ENCODE data around the gene LYRM4.

Gene LYRM4

GRCh38 chr6:5231289-5231688 is 29.5 kb downstream of the LYRM4 start:
- Histone ChIP-seq H3K9ac (ENCODE audit: low read length) (no peak overlapping the region), H2AFZ (ENCODE audit: insufficient read depth, low read length, poor library complexity) (no peak overlapping the region), H2BK12ac (ENCODE audit: low read length) (no peak overlapping the region), H3K27ac (ENCODE audit: low read depth, low read length) (no peak overlapping the region), H4K12ac (ENCODE audit: low read depth, low read length) (no peak overlapping the region), H2BK5ac (ENCODE audit: low read depth, low read length, poor library complexity) (no peak overlapping the region), H3K36me3 (ENCODE audit: control insufficient read depth in 1 of 2, insufficient read depth in 2 of 2, low read length in 2 of 2) (peaks cover 0 to 2% of the 10 kb centered on the region in 2 experiments), H3K9me3 (ENCODE audit: insufficient read depth, low read depth, low read length) (no peaks in the 10 kb centered on the region), H3K23ac (ENCODE audit: low read length) (no peak overlapping the region), H3K4me3 (ENCODE audit: low read depth, low read length) (no peak overlapping the region), H3K14ac (ENCODE audit: low read length) (no peak overlapping the region), H4K8ac (ENCODE audit: low read depth, low read length) (no peak overlapping the region), H3K18ac (ENCODE audit: low read length) (no peak overlapping the region), H3K27me3 (ENCODE audit: insufficient read depth, low read length) (no peaks in the 10 kb centered on the region), H4K91ac (ENCODE audit: low read depth, low read length) (no peak overlapping the region), H2BK120ac (ENCODE audit: insufficient read depth, low read length, poor library complexity) (no peak overlapping the region), H3K4me1 (ENCODE audit: control insufficient read depth in 1 of 2, insufficient read depth in 2 of 2, low read length in 2 of 2) (no peaks in the 10 kb centered on the region), H3K4ac (ENCODE audit: low read depth, low read length) (no peak overlapping the region), H3K79me2 (ENCODE audit: control insufficient read depth, insufficient read depth, low read length, poor library complexity) (no peaks in the 10 kb centered on the region), H3K79me1 (ENCODE audit: low read length) (no peaks in the 10 kb centered on the region), H3K4me2 (ENCODE audit: low read length) (no peak overlapping the region), H2AK5ac (ENCODE audit: low read length) (no peak overlapping the region)
- no CpG with 5 or more reads among the region's 2 CpGs for WGBS (ENCODE audit: extremely low coverage, insufficient coverage, insufficient read length)
- DNase-seq, result no peak

DNA sequence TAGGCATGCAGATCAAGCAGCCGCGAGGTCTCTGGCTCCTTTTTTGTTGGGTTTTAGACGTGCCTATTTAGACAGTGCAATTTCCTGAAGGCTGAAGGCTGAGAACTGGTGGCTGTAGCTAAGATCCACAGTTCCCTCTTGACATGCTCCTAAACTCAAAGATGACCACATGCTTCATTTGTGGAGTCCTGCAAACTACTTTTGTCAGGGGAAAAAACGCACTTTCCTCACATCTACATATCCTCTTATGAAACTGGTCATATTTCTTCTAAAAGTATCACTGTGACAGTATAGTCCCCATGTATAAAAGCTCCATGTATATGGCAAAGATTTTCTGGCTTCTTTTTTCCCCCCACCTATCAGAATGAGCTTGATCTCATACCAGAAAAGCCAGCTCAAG is 30.7 kb downstream of the LYRM4 start:
- Histone ChIP-seq H3K9me3 (ENCODE audit: insufficient read depth, low read depth, low read length) (no peaks in the 10 kb centered on the region), H4K8ac (ENCODE audit: low read depth, low read length) (no peak overlapping the region), H2BK120ac (ENCODE audit: insufficient read depth, low read length, poor library complexity) (no peak overlapping the region), H3K27ac (ENCODE audit: low read depth, low read length) (no peak overlapping the region), H3K4me1 (ENCODE audit: control insufficient read depth in 1 of 2, insufficient read depth in 2 of 2, low read length in 2 of 2) (no peaks in the 10 kb centered on the region), H3K36me3 (ENCODE audit: control insufficient read depth in 1 of 2, insufficient read depth in 2 of 2, low read length in 2 of 2) (peaks cover 0 to 2% of the 10 kb centered on the region in 2 experiments), H3K4ac (ENCODE audit: low read depth, low read length) (no peak overlapping the region), H2AFZ (ENCODE audit: insufficient read depth, low read length, poor library complexity) (no peak overlapping the region), H3K18ac (ENCODE audit: low read length) (no peak overlapping the region), H3K79me2 (ENCODE audit: control insufficient read depth, insufficient read depth, low read length, poor library complexity) (no peaks in the 10 kb centered on the region), H2BK5ac (ENCODE audit: low read depth, low read length, poor library complexity) (no peak overlapping the region), H2AK5ac (ENCODE audit: low read length) (no peak overlapping the region), H3K27me3 (ENCODE audit: insufficient read depth, low read length) (no peaks in the 10 kb centered on the region), H3K23ac (ENCODE audit: low read length) (no peak overlapping the region), H3K14ac (ENCODE audit: low read length) (no peak overlapping the region), H4K12ac (ENCODE audit: low read depth, low read length) (no peak overlapping the region), H2BK12ac (ENCODE audit: low read length) (no peak overlapping the region), H4K91ac (ENCODE audit: low read depth, low read length) (no peak overlapping the region), H3K4me3 (ENCODE audit: low read depth, low read length) (no peak overlapping the region), H3K4me2 (ENCODE audit: low read length) (no peak overlapping the region), H3K79me1 (ENCODE audit: low read length) (no peaks in the 10 kb centered on the region), H3K9ac (ENCODE audit: low read length) (no peak overlapping the region)
- WGBS (ENCODE audit: extremely low coverage, insufficient coverage, insufficient read length), result no CpG with 5 or more reads among the region's 4 CpGs
- no peak for DNase-seq

- Histone ChIP-seq H3K27ac (ENCODE audit: low read depth, low read length) (no peak overlapping the region), H4K91ac (ENCODE audit: low read depth, low read length) (no peak overlapping the region), H3K9ac (ENCODE audit: low read length) (no peak overlapping the region), H2BK5ac (ENCODE audit: low read depth, low read length, poor library complexity) (no peak overlapping the region), H2AFZ (ENCODE audit: insufficient read depth, low read length, poor library complexity) (no peak overlapping the region), H3K79me1 (ENCODE audit: low read length) (no peaks in the 10 kb centered on the region), H2AK5ac (ENCODE audit: low read length) (no peak overlapping the region), H3K79me2 (ENCODE audit: control insufficient read depth, insufficient read depth, low read length, poor library complexity) (no peaks in the 10 kb centered on the region), H3K9me3 (ENCODE audit: insufficient read depth, low read depth, low read length) (no peaks in the 10 kb centered on the region), H4K8ac (ENCODE audit: low read depth, low read length) (no peak overlapping the region), H3K36me3 (ENCODE audit: control insufficient read depth in 1 of 2, insufficient read depth in 2 of 2, low read length in 2 of 2) (peaks cover 0 to 2% of the 10 kb centered on the region in 2 experiments), H3K18ac (ENCODE audit: low read length) (no peak overlapping the region), H3K27me3 (ENCODE audit: insufficient read depth, low read length) (no peaks in the 10 kb centered on the region), H2BK120ac (ENCODE audit: insufficient read depth, low read length, poor library complexity) (no peak overlapping the region), H2BK12ac (ENCODE audit: low read length) (no peak overlapping the region), H3K4me2 (ENCODE audit: low read length) (no peak overlapping the region), H3K4me1 (ENCODE audit: control insufficient read depth in 1 of 2, insufficient read depth in 2 of 2, low read length in 2 of 2) (no peaks in the 10 kb centered on the region), H3K4ac (ENCODE audit: low read depth, low read length) (no peak overlapping the region), H3K4me3 (ENCODE audit: low read depth, low read length) (no peak overlapping the region), H3K14ac (ENCODE audit: low read length) (no peak overlapping the region), H3K23ac (ENCODE audit: low read length) (no peak overlapping the region), H4K12ac (ENCODE audit: low read depth, low read length) (no peak overlapping the region)
- WGBS (ENCODE audit: extremely low coverage, insufficient coverage, insufficient read length), result no CpG with 5 or more reads among the region's 3 CpGs
- no peak for DNase-seq
Measured at GRCh38 chr6:5229356-5229755, 31.4 kb downstream of the LYRM4 start.

GRCh38 chr6:5223309-5223708 is 37.4 kb downstream of the LYRM4 start:
- H2BK5ac ChIP-seq (ENCODE audit: low read depth, low read length, poor library complexity), result no peak overlapping the region
- H3K9ac ChIP-seq (ENCODE audit: low read length), result no peak overlapping the region
- H4K12ac ChIP-seq (ENCODE audit: low read depth, low read length), result no peak overlapping the region
- H3K27me3 ChIP-seq (ENCODE audit: insufficient read depth, low read length), result no peaks in the 10 kb centered on the region
- H3K9me3 ChIP-seq (ENCODE audit: insufficient read depth, low read depth, low read length), result no peaks in the 10 kb centered on the region
- H2AK5ac ChIP-seq (ENCODE audit: low read length), result no peak overlapping the region
- H3K27ac ChIP-seq (ENCODE audit: low read depth, low read length), result no peak overlapping the region
- no peaks in the 10 kb centered on the region for H3K36me3 ChIP-seq (ENCODE audit: control insufficient read depth in 1 of 2, insufficient read depth in 2 of 2, low read length in 2 of 2)
- H3K18ac ChIP-seq (ENCODE audit: low read length), result no peak overlapping the region
- H2BK120ac ChIP-seq (ENCODE audit: insufficient read depth, low read length, poor library complexity), result no peak overlapping the region
- H4K8ac ChIP-seq (ENCODE audit: low read depth, low read length), result no peak overlapping the region
- H3K79me1 ChIP-seq (ENCODE audit: low read length), result no peaks in the 10 kb centered on the region
- no peak overlapping the region for H2BK12ac ChIP-seq (ENCODE audit: low read length)
- H3K4me3 ChIP-seq (ENCODE audit: low read depth, low read length), result no peak overlapping the region
- H4K91ac ChIP-seq (ENCODE audit: low read depth, low read length), result no peak overlapping the region
- DNase-seq, result no peak
- no peak overlapping the region for H3K23ac ChIP-seq (ENCODE audit: low read length)
- H3K4me2 ChIP-seq (ENCODE audit: low read length), result no peak overlapping the region
- H3K4ac ChIP-seq (ENCODE audit: low read depth, low read length), result no peak overlapping the region
- no peak overlapping the region for H2AFZ ChIP-seq (ENCODE audit: insufficient read depth, low read length, poor library complexity)
- no peaks in the 10 kb centered on the region for H3K79me2 ChIP-seq (ENCODE audit: control insufficient read depth, insufficient read depth, low read length, poor library complexity)
- H3K14ac ChIP-seq (ENCODE audit: low read length), result no peak overlapping the region
- H3K4me1 ChIP-seq (ENCODE audit: control insufficient read depth in 1 of 2, insufficient read depth in 2 of 2, low read length in 2 of 2), result no peaks in the 10 kb centered on the region
- 100% methylated on average over 1 of the region's 6 CpGs for WGBS (ENCODE audit: extremely low coverage, insufficient coverage, insufficient read length)

Measured in trophoblast cell (in vitro differentiated cells and primary cell).